Fibroblast of the aortic adventitia (primary cell): ENCODE measurements around the gene FGF14. TPM values are rescaled to one million over a fixed set of nuclear protein-coding genes. Genes with fewer than 3 reads are reported as not detected.
"Not testable (repeated sequence)": the region's sequence is repeated elsewhere in the genome, so short reads cannot be mapped to it uniquely, and the experiment has no call there.

ENCODE experiments used
- DNase-seq: peaks from one replicate; pipeline ENCODE4 v3.0.0-alpha.2; 2010; ENCODE audit warnings: low read depth
- H3K4me3 ChIP-seq: 2 replicates; pipeline ENCODE4 v1.5.1; 2011; ENCODE audit warnings: low read depth, mild to moderate bottlenecking, control low read depth, low read length, moderate library complexity
- total RNA-seq: library from RNA; depleted of rRNA; stranded (reverse); fragments of >200 nt; gene quantifications from 2 replicates; pipeline ENCODE4 v1.2.3, GENCODE V29; 2012; ENCODE audit warnings: low replicate concordance
- TF ChIP-seq, protein P1 (sequence below): IDR thresholded peaks from 2 replicates; pipeline ENCODE4 v1.5.1; 2011; ENCODE audit warnings: mild to moderate bottlenecking, low read length, control low read depth, inconsistent platforms; ENCODE audit not compliant: insufficient read depth

Gene FGF14
- total RNA-seq, 1 donor, result 1.4 TPM

DNA sequence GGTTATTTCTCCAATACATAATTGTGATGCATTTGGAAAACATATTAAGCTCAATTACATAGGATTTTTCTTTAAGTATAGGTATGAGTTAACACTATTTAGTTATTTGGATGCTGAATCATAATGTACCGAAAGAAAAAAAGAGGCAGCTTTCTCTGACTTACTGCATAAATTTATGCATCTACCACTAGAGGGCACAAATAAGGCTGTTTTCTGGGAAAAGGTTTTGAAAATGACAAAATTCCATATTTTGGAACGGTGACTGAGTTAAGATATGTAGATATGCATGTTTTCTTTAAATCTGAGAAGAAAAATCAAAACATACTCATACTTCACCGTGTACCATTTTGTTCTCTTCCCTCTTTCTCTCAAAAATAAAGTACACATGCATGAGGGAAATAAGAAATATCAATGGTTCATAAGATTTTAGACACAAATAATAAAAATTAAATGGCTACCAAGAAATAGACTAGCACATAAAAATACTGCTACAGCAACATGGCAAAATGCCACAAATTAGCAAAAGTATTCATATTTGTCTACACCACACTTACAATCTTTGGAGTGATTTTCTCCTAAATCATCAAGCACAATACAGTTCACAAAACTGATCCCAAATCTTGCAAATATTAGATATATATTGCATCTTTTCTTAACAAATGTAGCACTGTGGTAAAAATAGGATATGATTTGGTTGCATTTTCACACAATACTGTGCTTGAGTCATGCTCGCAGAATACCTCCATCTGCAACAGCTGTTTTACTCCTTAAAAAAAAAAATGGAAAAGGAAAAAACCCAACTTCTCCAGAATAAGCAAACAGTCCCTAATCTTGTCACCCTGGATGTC, 260.0 kb downstream of the FGF14 start:
- peak; percentile 60 for DNase-seq
- TF ChIP-seq, protein P1, sequence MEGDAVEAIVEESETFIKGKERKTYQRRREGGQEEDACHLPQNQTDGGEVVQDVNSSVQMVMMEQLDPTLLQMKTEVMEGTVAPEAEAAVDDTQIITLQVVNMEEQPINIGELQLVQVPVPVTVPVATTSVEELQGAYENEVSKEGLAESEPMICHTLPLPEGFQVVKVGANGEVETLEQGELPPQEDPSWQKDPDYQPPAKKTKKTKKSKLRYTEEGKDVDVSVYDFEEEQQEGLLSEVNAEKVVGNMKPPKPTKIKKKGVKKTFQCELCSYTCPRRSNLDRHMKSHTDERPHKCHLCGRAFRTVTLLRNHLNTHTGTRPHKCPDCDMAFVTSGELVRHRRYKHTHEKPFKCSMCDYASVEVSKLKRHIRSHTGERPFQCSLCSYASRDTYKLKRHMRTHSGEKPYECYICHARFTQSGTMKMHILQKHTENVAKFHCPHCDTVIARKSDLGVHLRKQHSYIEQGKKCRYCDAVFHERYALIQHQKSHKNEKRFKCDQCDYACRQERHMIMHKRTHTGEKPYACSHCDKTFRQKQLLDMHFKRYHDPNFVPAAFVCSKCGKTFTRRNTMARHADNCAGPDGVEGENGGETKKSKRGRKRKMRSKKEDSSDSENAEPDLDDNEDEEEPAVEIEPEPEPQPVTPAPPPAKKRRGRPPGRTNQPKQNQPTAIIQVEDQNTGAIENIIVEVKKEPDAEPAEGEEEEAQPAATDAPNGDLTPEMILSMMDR, result peak; percentile 82
- no peak overlapping the region for H3K4me3 ChIP-seq

DNA sequence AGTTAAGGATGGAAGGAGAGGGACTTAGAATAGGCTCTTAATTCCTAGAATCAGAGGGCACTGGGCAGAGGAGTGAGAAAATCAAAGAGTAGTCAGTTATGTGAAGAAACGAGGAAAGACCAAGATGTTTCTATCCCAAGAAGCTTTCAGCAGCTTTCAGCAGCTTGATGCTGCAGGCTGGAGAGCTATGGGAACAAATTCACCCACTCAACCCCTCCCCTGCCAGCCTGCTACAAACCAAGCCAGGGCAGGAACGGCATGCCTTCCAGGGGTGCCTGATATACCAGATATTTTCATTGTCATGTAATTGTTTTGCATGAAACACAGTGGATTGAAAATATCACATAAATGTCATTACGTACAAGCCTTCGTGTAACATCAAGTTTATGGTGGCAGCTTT, 262.2 kb downstream of the FGF14 start:
- TF ChIP-seq, protein P1, result no peak
- H3K4me3 ChIP-seq, result no peak overlapping the region
- DNase-seq, result no peak

DNA sequence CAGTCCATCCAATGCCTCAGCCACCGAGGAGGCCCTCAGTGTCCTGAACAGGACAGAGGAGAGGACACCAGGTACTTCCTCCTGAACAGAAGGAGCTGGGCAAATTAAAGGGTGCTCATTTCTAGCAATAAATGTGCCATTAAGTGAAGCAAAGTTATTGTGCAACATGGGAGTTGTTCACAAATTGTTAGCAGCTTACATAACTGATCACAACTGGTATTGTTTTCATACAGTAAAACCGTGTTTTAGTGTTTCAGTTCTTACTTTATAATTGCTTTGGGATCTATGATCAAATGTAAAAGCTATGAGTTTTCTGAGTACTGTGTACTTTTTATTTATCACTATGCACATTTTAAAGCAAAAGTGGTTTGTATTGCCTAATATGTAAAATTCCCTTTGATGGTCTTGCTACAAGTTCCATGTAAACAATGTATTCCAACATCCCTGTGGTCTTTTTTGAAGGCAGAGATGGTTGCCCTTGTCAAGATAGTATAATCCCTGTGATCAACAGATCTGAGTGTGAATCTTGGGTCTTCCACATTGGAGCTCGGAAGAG, 263.1 kb downstream of the FGF14 start:
- H3K4me3 ChIP-seq, result no peak overlapping the region
- TF ChIP-seq, protein P1, result no peak
- peak; percentile 2 for DNase-seq

DNA sequence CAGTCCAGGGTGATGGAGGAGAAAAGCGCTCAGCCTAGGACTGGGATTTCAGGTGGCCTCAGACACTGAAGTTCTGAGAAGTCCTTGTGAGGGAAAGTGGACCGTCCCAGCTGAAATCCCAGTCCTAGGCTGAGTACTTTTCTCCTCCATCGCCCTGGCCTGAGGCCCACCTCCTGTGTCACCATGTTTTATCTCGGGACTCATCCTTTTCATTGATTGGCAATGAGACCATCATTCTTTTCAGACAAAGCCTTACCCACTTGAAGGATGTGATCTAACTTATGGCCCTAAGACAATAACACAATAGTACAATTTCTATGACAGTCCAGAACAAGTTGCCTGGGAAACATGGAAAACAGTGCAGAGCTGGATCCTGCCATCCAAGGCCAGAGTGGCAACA, 263.9 kb downstream of the FGF14 start:
- DNase-seq, H3K4me3 ChIP-seq: not testable (repeated sequence)

DNA sequence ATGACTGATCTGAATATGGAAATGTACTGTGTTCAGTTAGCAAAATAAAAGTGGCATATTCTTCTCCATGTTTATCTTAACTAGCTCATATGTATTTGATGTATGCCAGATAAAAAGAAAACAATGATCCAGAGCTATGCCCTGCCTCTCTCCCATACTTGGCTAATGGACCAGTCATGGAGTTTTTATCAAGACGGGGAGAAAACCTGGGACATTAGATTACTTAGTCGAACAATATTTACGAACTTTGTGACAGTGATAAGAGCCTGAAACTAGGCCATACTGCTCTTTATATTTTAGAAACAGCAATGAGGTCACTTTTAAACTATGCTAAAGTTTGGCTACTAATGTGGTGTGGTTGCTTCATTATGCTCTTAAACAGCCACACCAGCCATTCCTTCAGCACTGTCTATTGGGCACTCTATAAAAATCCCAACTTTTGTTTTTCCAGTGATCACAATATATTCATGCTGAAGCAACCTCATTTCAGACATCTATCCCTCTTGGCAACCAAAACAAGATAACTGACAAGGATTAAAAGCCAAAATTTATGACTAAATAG, 265.0 kb downstream of the FGF14 start:
- peak; percentile 30 for DNase-seq
- no peak overlapping the region for H3K4me3 ChIP-seq
- TF ChIP-seq, protein P1, result no peak

DNA sequence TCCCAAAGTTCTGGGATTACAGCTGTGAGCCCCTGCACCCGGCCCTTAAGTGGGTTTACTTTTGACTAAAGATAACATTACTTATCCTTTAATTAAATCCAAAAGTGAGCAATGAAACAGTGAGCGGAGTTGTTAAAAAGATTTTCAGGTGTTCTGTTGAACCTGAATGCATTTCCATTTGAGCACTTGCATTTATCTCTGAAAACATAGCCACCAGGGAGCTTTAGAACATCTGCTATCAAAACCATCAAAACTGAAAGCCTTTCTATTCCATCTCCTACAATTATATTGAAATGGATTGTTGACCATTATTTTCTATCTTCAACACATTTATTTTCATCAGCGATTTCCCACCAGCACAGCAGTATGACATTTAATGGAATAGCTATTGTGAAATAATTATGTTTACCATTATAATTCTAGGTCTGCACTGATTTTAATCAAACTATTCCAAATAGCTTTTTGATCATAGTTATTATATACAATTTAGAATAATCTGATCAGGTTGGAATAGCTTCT, 269.0 kb downstream of the FGF14 start:
- TF ChIP-seq, protein P1, result no peak
- no peak for DNase-seq
- H3K4me3 ChIP-seq, result no peak overlapping the region

DNA sequence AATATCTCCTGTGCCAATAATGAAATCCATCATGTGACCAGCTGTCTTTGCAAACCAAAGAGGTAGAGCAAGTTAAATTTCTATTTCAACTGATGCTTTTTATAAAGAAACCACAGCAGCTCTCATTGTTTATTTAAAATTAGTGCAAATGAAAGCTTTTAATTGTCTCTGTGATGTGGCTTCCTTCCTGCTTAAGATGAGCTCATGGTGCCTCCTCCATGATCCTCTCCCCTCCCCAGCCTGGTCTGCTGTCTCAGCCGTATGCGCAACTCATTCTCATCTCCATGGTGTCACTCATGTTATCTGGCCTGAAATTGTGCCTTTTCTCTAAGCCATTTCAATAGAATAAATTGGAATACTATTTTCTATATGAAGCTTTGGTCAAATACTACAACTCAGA, 270.6 kb downstream of the FGF14 start:
- DNase-seq, result no peak
- TF ChIP-seq, protein P1, result no peak
- no peak overlapping the region for H3K4me3 ChIP-seq
